Activated CD4-positive, alpha-beta T cell treated with anti-CD3 and anti-CD28 coated beads, Interleukin-2, Interleukin-4, amounts not matched to agents 100 ng/mL and 50 ng/mL, durations not matched to agents 16 hours and 8 hours (primary cell): ENCODE measurements around the gene PACS1.
"Not testable (repeated sequence)": the region's sequence is repeated elsewhere in the genome, so short reads cannot be mapped to it uniquely, and the experiment has no call there.

Source experiments
- DNase-seq: peaks from one replicate; pipeline ENCODE4 v3.0.0-alpha.2; 2020; ENCODE audit warnings: low spot score

Gene PACS1

DNA sequence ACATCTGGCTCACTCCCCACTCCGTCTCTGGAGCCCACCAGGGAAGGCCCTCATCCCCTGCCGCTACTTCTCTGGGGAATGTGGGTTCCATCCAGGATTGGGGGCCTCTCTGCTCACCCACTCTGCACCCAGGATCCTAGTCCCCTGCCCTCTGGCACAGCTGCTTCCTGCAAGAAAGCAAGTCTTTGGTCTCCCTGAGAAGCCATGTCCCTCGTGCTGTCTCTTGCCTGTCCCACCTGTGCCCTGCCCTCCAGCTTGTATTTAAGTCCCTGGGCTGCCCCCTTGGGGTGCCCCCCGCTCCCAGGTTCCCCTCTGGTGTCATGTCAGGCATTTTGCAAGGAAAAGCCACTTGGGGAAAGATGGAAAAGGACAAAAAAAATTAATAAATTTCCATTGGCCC is 207.0 kb downstream of the PACS1 start:
- DNase-seq = not testable (repeated sequence)

DNA sequence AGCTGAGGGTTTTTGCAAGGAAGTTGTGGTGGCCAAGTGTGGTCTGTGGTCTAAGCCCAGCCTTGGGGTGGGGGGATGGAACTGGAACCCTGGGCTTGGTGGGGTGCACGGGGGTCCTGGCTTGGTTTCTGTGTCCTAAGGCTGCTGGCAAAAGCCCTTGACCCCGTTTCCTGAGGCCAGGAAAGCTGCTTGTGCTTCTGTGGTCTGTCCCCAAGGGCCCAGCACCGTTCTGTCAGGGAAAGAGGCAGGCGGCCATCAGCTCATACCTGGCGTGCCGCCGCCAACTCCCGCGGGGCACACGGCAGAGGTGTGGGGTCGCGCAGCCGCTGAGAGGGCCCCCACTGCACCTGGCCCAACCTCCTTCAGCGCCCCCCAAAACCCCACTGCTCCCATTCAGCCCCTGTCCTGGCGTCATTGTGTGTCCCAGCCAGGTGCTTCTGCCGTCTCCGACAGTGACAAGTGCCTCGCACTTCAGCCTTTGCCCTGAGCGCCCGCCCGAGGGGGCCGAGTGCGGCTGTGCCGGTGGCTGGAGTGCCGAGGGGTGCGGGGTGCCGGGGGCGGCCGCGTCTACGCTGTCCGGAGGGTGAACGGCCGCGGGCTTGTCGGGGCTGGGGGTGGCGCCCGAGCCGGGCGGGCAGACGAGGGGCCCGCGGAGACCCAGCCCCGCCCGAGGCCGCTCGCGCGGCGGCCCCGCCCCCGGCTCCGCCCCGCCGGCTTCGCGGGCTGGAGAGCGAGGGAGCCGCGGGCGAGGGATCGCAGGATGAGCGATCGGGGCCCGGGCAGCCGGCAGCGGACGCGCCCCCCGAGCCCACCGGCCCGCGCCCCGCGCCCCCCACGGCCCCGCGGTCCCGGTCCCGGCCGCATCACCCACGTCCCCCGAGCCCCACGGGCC is 207.6 kb downstream of the PACS1 start, which contains the start of gene CNIH2:
TSS of gene CNIH2 (plus strand) at position 705 of the 892 bp plus-strand sequence. CDS start 282 bp downstream, outside the sequence.
- no peak for DNase-seq

DNA sequence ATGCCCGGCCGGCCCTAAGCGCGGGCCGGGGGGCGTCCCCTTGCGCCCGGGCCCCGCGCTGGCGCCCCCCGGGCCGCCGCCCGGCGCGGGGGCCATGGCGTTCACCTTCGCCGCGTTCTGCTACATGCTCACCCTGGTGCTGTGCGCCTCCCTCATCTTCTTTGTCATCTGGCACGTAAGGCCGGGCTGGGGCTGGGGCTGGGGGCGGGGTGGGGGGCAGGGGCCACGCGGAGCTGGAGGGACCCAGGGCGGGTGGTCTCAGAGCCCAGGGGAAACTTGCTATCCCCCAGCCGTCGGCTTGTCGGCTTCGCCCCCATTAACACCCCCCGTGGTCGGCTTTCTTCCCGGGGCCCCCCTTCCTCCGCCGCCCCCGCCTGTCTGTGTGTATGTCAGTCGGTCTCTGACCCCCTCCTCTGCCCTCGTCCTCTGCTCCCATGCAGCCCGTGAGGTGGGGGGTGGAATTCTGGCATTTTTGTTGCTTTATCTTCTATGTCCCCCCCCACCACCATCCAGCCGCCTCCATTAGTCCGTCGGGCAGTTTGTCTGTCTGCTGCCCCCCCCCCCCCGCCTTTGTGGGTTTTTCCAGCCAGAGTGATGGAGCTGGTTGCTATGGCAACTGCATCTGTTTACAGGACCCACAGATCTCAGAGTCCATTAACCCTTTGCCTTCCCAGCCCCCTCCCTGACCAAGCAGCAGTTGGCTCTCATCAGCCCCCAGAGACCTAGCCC is 208.5 kb downstream of the PACS1 start:
- DNase-seq = no peak

DNA sequence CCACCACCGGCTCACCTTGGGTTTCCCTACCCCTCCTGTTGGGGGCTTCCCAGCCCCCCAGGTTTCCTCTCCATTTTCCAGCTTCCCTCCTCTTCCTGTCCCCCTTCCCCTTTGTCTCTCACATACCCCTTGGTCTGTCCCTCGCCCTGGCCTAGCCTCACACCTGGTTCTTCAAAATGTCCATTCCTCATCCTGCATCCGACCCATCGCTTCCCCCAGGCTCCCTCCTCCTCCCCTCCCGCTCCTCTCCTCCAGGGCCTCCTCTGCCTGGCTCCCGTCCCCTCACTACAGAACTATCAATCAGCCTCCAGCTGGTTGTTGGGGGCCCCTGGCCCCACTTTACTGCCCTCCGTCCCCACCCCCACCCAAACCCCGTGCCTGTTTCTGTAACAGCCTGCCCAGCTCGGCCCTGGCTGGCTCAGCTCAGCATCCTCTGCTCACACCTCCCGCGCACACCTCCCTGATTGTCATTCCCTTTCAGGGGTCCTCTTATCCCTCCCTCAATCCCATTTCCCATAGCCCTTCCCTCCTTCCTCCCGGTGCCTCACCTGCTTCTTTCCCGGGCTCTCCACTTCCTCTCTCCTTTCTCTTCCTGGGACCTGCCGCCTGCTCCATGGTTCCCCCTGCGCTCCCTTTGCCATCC is 209.1 kb downstream of the PACS1 start:
- DNase-seq = no peak

DNA sequence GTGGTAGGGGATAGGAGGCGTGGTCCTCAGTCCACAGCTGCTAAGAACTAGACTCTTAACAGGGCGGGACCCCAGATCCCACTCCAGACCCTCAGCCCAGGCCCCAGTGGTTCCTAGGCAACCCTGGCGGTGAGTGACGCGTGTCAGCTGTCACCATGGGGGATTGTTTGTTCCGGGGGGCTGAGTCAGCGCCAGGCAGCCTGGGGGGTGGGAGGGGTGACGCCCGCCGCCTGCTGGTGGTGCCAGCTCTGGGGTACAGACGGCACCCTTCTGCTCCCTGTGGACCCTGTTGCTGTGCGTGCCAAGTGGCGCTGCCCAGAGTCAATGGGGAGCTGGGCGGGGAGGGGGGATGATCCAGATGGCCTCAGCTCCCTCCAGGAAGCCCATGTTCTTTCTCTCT is 210.4 kb downstream of the PACS1 start:
- no peak for DNase-seq

DNA sequence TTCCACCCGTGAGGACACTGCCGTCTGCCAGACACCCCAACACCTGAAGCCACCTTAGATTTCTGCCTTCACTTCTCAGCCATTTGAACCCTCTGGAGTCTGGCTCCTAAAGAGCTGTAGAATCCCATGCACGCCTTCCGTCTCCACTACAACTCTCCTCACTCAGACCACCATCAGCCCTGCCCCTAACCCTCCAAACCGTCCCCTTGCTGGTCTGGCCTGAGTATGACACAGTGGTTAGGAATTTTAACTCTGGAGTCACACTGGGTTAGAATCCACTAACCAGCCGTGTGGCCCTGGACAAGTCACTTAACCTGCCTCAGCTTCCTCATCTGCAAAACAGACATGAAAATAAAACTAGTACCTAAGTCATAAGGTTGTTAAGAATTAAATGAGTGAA is 210.9 kb downstream of the PACS1 start:
- no peak for DNase-seq

DNA sequence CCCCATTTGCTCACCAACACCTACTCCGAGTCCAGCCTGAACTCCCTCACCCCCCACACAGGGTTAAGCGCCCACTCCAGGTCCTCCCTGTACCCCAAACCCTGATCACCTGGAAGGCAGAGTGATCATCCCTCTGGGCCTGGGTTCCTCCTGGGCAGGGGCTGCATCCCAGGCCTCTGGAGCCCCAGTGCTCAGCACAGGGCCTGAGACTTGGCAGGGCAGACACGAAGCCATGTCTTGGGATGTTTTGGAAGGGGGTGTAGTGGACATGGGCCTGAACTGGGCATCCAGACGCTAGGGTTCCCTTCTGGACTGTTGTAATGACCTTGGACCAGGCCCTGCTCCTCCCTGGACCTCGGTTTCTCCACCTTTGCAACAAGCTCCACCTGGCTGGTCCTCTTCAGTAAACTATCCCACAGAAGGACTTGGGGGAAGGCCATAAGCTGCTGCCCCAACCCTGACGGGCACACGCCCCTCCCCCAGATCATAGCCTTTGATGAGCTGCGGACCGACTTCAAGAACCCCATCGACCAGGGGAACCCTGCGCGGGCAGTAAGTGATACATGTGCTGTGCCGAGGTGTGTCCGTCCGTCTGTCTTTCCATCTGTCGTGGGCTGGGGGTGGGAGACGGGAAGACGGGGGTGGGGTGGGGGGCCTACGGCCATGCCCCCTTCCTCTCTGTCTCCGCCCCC is 211.8 kb downstream of the PACS1 start:
- DNase-seq = no peak

DNA sequence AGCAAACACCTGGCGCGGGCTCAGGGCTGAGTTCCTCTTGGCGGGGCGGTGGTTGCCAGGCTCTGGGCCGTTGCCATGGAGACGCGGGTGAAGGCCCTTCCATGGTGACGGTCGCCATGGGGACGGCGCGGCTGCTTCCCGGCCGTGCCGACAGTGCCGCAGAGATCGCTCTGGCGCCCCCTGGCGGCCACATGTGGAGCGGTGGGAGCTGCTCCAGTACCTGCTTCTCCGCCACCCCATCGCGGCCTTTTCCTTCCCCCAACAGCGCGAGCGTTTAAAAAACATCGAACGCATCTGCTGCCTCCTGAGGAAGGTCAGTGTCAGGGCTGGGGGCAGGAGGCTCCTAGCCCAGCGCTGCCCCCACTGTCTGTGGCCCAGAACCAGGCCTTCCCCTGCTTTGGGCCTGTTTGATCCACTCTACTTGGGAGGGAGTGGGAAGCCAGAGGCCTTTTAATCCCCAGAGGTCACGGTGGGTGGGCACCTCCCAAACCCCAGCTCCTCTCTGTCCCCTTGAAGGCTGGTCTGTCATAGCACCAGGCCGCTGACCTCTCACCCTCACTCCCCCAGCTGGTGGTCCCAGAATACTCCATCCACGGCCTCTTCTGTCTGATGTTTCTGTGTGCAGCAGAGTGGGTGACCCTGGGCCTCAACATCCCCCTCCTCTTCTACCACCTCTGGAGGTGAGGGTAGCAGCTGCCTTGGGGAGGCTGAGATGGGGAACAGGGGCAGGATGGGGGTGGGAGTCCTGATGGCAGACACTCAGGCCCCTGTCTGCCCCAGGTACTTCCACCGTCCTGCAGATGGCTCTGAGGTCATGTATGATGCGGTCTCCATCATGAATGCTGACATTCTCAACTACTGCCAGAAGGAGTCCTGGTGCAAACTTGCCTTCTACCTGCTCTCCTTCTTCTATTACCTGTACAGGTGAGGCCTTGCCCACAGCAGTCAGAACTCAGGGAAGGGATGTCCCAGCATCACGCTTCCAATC is 212.7 kb downstream of the PACS1 start:
- DNase-seq = peak; percentile 99

DNA sequence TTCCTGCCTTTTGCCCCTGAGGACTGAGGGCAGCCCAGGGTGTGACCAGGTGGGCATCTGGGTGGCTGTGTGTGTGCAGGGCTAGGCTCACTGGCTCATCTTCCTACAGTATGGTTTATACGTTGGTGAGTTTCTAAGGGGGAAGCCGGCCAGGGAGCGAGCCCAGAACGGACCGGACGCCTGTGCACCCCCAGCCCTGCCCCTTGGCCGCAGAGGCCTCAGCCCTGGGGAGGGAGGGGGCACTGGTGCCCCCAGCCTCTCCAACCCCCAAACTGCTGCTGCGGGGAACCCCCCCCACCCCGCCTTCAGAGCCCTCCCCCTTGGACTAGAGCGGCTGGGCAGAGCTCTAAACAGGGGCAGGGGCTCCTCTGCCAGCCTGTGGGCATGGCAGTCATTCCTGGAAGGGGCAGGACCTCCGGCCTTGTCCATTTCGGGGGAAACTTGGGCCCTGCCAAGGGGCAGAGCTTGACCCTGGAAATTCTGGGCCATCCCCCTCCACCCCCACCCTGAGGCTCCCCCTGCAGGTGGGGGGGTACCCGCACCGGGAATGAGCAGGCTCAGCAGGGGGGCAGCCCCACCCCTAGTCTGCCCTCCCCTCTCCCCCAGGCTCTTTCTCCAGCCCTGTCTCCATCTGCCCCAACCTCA is 213.5 kb downstream of the PACS1 start:
- DNase-seq = no peak

DNA sequence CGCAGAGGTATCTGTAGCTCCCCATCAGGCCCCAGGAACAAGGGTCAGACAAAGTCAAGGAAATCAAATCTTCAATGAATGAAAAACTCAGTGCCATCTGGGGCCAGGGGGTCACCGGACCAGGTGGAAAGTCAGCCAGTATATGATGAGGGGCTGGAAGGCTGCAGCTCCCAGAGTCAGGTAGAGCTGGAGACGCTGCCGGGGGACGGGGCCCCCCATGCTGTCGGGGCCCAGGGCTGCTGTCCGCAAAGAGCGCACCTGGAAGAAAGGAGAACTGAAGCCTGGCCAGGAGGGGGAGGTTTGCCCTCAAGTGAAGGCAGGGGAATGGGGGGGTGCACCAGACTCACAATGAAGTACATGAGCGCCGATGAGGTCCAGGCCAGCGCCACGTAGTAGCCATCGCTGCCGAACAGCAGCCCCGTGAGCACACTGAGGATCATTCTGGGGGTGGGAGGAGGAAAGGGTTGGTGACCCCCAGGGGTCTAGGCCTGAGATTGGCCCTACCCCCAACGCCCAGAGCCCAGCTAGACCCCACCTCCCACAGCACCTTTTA is 214.5 kb downstream of the PACS1 start:
- DNase-seq = no peak

DNA sequence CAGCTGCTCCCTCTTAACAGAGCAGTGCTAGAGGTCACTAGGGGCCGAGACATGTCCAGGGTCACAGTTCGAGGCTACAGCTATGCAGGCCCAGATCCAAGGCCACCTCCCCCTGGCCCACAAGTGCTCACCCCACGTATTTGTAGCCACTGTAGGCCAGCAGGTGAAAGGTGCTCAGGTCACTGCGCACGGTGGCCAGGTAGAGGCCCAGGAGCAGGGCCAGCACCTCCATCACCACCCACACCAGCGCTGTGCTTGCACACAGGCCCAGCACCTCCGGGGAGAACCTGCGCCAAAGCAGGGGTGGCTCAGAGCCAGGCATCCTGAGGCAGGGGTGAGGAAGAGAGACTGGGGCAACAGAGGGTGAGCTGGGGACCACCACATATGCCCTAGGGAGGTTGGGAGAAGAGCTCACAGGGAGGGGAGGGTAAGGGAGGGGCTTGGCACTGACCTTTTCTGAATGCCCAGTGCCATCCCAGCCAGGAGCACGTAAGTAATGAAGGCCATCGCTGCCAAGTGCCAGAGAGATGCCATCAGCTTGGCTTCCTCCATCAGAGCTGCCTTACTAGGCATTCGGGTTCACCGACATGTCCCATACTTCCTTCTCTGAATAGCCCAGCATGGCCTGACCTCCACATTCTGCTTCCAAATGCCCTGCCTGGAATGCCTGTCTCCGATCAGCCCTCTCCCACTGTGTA is 215.3 kb downstream of the PACS1 start:
- no peak for DNase-seq

DNA sequence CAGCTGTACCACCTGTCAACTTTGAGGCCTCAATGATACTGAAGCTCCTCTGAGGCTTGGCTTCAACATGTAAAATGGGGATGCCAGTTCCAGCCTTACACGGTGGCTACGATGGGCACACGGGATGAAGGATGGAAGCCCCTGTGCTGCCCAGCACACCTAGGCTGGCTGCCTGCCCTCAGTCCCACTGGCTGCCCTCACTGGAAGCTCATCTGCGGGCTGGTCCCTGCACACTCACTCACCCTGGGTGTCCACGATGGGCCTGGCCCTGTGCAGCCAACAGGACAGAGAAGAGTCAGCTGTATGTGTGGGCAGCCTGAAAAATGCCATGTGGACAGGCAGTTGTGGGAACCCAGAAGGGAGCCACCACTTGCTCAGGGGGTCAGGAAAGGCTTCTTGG is 216.6 kb downstream of the PACS1 start:
- no peak for DNase-seq

DNA sequence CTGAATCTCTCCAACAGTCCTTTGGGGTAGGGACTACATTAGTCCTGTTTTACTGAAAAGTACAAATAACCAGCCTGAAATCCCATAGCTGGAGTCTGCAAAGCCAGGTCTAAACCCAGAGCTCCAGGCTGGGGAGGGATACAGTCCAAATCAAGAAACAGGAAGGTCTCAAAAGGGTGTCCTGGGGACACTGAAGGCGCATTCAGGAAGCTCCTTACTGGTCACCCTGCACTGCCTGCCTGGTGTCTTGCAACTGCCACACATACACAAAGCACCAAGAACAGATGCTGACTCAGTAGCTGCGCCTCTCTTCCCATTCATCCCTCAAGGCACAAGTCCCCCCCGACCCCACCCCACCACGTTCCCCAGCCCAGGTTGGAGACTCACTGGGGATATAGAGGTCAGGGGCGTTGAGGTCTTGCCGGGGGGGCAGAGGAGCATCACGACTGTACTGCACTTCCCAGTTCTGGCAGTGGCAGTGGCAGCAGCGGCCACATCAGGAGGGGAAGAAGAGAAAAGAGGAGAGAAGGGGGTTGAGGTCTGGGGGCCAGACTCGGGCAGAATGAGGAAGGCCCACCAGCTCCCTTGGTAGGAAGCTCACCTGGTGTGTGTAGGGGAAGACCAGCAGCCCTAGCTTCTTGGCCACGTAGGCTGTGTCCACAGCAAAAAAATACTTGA is 217.3 kb downstream of the PACS1 start:
- DNase-seq = no peak

DNA sequence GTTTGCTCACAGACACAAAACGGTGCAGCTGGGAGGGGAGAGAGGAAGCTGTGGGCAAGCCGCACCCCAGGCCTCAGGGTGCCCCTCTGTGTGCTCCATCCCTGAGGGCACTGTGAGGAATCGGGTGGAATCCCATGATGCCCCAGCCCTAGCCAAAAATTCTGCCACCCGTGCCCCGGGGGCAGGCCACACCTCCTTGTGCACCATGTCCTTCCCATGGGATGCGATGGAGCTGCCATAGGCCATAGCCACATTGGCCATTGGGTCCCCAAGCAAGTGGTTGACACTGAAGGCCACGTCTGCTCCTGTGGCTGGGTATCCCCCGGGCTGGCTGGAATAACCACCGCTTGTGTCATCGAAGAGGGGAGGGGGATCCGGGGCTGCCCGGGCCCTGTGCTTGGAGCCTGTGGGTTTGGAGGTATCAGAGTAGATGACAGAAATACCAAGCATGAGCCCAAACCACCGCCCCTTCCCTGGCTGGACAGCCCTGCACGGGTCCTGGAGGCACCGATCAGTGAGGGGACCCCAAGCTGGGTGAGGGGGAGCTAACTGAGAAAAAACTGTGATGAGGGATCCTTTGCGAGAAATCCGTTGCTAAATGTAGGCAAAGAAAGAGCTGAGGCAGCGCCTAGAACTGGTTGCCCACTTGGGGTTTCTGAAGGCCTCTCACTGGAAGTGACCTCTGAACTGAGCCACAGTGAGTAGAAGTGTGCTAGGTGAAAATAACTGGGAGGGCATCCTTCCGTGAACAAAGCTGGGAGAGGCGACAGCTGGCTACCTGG is 218.0 kb downstream of the PACS1 start:
- DNase-seq = no peak

DNA sequence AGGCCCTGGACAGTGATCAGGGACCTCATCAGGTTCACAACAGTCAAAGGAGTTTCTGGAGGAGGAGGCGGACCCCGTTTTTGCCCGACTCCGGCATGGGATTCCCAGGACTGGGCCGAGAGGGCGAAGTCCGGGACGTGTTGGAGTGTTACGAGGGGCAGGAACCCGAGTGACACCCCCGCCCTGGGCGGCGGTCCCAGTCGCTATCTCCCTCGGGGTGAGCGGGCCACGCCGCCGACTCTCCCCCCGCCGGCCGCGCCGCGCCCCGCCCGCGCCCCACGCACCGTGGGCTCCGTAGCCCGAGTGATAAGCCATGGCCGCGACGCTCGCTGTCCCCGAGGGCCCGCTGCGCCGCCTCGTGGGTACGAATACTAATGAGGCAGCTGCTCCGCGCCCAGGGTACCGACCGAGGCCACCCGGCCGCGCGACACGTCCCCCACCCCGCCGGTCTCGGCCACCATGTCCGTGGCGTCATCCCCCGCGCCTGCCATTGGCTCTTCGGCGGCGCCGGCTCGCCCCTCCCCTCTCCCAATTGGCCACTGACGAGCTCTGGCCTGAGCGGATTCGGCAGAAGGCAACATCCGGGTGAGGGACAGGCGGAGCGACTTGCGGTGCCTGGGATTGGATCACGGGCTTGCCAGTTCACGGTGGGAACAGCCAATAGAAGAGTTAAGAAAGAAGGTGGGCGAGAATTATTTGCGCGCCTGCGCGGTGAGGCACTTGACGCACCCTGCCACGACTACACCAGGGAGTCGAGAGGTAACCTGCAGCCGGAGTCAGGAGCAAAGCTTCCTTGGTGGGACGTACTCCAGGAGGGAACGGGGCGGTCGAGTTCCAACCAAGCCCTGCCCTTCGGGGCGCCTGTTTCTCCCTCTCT is 218.8 kb downstream of the PACS1 start, which contains the start of gene YIF1A:
TSS of gene YIF1A (minus strand) at position 473 of the 877 bp plus-strand sequence. CDS start at position 315, 158 bp downstream.
- peak; percentile 100 for DNase-seq

DNA sequence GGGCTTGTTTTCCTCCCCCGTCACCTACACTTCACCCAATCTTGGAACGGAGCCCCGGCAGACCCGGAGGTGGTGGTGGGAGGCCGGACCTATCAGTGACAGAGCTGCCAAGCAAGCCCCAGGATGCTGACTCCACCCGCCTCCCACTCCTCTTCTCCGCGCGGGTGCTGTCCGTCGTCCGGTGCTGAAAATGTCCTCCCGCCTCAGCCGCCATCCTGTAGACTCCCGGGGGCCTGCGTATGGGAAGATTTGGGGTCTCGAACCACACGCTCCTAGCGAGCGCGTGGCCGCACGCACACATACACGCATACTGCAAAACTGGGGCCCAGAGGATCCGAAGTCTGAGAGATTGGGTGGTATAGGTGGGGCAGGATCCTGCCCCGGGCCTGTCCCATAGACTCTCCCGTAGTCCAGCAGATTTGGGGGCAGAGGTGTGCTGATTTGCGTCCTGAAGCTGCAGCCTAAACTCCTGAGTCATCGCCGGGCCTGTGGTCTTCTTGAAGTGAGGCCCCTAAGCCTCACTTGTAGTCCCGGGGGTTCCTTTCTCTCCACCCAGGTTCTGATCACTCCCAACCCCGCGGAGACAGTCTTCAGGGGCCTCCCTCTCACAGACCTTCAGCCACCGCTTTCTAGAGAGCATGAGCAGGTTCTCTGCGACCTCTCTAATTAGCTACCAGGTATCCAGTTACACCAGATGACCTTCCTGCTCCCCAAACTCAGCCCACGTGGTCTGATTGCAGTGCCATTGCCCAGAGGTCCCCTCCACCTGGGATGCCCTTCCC is 219.7 kb downstream of the PACS1 start:
- DNase-seq = peak; percentile 76
